ENCODE results near the gene CPA3. TPM values are rescaled to one million over a fixed set of nuclear protein-coding genes. Genes with fewer than 3 reads are reported as not detected.

The CPA3 gene
- total and polyA plus RNA-seq, 4 donors = 0.42 to 8.6 (median 1.9) TPM; not detected in 1

DNA sequence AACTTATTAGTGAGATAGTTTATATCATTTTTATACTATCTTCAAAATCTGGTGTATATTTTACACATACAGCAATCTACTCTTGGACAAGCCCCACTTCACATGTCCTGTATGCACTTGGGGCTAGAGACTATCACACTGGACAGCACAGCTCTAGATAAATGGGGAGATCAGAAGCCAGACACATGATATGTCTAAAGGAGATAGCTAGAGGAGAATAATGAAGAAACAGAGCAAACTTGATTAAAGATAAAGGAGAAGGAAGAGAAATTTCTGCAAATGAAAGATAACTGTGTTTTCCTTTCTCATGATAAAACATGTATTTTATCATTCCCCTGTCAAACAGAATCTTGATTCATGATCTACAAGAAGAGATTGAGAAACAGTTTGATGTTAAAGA, 13.0 kb downstream of the CPA3 start:
- Histone ChIP-seq H3K27me3 (ENCODE audit: control insufficient read depth in 4 of 4, insufficient read depth in 4 of 4, low read length in 3 of 4) (no peaks in the 10 kb centered on the region), H3K27ac (ENCODE audit: low read depth in 1 of 2, low read length in 2 of 2) (no peak overlapping the region), H3K36me3 (ENCODE audit: control insufficient read depth in 4 of 4, insufficient read depth in 3 of 4, low read depth in 1 of 4, low read length in 3 of 4) (no peaks in the 10 kb centered on the region), H3K4me1 (ENCODE audit: control insufficient read depth in 4 of 4, insufficient read depth in 4 of 4, low read length in 3 of 4) (no peaks in the 10 kb centered on the region), H3K9me3 (ENCODE audit: control insufficient read depth in 4 of 4, low read length in 3 of 4) (no peaks in the 10 kb centered on the region), H3K9ac (ENCODE audit: low read depth in 1 of 2, low read length in 2 of 2) (no peak overlapping the region), H3K4me3 (ENCODE audit: low read depth in 1 of 3, low read length in 3 of 3) (no peak overlapping the region)
- DNase-seq (ENCODE audit: low spot score) = no peak
- TF ChIP-seq YY1 (IDR thresholded peaks at IDR 0.05) = no peak
- TF ChIP-seq FOXA2 (IDR thresholded peaks at IDR 0.05) = no peak
- TF ChIP-seq, protein P1, sequence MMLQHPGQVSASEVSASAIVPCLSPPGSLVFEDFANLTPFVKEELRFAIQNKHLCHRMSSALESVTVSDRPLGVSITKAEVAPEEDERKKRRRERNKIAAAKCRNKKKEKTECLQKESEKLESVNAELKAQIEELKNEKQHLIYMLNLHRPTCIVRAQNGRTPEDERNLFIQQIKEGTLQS (IDR thresholded peaks at IDR 0.05) = no peak
- TF ChIP-seq GABPA (IDR thresholded peaks at IDR 0.05 in 1 of 2, conservative IDR thresholded peaks at IDR 0.05 in 1 of 2) = no peak
- no peak for TF ChIP-seq TAF1 (conservative IDR thresholded peaks at IDR 0.05)
- TF ChIP-seq, protein P2, sequence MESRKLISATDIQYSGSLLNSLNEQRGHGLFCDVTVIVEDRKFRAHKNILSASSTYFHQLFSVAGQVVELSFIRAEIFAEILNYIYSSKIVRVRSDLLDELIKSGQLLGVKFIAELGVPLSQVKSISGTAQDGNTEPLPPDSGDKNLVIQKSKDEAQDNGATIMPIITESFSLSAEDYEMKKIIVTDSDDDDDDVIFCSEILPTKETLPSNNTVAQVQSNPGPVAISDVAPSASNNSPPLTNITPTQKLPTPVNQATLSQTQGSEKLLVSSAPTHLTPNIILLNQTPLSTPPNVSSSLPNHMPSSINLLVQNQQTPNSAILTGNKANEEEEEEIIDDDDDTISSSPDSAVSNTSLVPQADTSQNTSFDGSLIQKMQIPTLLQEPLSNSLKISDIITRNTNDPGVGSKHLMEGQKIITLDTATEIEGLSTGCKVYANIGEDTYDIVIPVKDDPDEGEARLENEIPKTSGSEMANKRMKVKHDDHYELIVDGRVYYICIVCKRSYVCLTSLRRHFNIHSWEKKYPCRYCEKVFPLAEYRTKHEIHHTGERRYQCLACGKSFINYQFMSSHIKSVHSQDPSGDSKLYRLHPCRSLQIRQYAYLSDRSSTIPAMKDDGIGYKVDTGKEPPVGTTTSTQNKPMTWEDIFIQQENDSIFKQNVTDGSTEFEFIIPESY (IDR thresholded peaks at IDR 0.05) = no peak
- TF ChIP-seq NR2F2 (IDR thresholded peaks at IDR 0.05) = no peak
- TF ChIP-seq, protein P3, sequence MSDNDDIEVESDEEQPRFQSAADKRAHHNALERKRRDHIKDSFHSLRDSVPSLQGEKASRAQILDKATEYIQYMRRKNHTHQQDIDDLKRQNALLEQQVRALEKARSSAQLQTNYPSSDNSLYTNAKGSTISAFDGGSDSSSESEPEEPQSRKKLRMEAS (IDR thresholded peaks at IDR 0.05) = no peak
- TF ChIP-seq, protein P4, sequence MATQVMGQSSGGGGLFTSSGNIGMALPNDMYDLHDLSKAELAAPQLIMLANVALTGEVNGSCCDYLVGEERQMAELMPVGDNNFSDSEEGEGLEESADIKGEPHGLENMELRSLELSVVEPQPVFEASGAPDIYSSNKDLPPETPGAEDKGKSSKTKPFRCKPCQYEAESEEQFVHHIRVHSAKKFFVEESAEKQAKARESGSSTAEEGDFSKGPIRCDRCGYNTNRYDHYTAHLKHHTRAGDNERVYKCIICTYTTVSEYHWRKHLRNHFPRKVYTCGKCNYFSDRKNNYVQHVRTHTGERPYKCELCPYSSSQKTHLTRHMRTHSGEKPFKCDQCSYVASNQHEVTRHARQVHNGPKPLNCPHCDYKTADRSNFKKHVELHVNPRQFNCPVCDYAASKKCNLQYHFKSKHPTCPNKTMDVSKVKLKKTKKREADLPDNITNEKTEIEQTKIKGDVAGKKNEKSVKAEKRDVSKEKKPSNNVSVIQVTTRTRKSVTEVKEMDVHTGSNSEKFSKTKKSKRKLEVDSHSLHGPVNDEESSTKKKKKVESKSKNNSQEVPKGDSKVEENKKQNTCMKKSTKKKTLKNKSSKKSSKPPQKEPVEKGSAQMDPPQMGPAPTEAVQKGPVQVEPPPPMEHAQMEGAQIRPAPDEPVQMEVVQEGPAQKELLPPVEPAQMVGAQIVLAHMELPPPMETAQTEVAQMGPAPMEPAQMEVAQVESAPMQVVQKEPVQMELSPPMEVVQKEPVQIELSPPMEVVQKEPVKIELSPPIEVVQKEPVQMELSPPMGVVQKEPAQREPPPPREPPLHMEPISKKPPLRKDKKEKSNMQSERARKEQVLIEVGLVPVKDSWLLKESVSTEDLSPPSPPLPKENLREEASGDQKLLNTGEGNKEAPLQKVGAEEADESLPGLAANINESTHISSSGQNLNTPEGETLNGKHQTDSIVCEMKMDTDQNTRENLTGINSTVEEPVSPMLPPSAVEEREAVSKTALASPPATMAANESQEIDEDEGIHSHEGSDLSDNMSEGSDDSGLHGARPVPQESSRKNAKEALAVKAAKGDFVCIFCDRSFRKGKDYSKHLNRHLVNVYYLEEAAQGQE (IDR thresholded peaks at IDR 0.05) = no peak
- TF ChIP-seq FOXA1 (IDR thresholded peaks at IDR 0.05) = no peak
- no peak for TF ChIP-seq RAD21 (IDR thresholded peaks at IDR 0.05)
- TF ChIP-seq, protein P5, sequence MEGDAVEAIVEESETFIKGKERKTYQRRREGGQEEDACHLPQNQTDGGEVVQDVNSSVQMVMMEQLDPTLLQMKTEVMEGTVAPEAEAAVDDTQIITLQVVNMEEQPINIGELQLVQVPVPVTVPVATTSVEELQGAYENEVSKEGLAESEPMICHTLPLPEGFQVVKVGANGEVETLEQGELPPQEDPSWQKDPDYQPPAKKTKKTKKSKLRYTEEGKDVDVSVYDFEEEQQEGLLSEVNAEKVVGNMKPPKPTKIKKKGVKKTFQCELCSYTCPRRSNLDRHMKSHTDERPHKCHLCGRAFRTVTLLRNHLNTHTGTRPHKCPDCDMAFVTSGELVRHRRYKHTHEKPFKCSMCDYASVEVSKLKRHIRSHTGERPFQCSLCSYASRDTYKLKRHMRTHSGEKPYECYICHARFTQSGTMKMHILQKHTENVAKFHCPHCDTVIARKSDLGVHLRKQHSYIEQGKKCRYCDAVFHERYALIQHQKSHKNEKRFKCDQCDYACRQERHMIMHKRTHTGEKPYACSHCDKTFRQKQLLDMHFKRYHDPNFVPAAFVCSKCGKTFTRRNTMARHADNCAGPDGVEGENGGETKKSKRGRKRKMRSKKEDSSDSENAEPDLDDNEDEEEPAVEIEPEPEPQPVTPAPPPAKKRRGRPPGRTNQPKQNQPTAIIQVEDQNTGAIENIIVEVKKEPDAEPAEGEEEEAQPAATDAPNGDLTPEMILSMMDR (IDR thresholded peaks at IDR 0.05; ENCODE audit: low read depth, low read length, missing input control) = no peak
- TF ChIP-seq HNF4A (conservative IDR thresholded peaks at IDR 0.05) = no peak
- no peak for TF ChIP-seq JUND (IDR thresholded peaks at IDR 0.05)
- no peak for TF ChIP-seq RXRA (IDR thresholded peaks at IDR 0.05)
- no peak for TF ChIP-seq SP1 (IDR thresholded peaks at IDR 0.05)

DNA sequence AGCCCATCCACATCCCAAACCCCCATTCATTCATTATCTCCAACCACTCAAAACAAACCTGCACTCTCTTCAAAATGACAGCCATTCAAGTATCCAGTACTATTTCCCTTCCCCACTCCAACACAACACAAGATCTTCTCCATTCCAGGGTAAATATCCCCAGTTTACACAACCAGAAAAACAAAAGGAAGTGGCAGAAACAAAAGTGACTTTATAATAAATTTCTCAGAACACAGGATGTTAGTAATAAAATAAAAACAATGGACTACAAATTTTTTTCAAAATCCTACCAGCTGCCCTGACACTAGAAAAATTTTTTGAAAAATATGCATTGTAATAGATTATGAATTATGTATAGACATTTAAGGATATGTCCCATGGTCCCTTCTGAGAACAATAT, 14.2 kb downstream of the CPA3 start:
- Histone ChIP-seq H3K4me1 (ENCODE audit: control insufficient read depth in 4 of 4, insufficient read depth in 4 of 4, low read length in 3 of 4) (no peaks in the 10 kb centered on the region), H3K36me3 (ENCODE audit: control insufficient read depth in 4 of 4, insufficient read depth in 3 of 4, low read depth in 1 of 4, low read length in 3 of 4) (no peaks in the 10 kb centered on the region), H3K27me3 (ENCODE audit: control insufficient read depth in 4 of 4, insufficient read depth in 4 of 4, low read length in 3 of 4) (no peaks in the 10 kb centered on the region), H3K9me3 (ENCODE audit: control insufficient read depth in 4 of 4, low read length in 3 of 4) (no peaks in the 10 kb centered on the region), H3K27ac (ENCODE audit: low read depth in 1 of 2, low read length in 2 of 2) (no peak overlapping the region), H3K9ac (ENCODE audit: low read depth in 1 of 2, low read length in 2 of 2) (no peak overlapping the region), H3K4me3 (ENCODE audit: low read depth in 1 of 3, low read length in 3 of 3) (no peak overlapping the region)
- TF ChIP-seq NR2F2 (IDR thresholded peaks at IDR 0.05) = no peak
- no peak for TF ChIP-seq HNF4G (IDR thresholded peaks at IDR 0.05)
- no peak for TF ChIP-seq FOXA1 (IDR thresholded peaks at IDR 0.05)
- TF ChIP-seq FOXA2 (IDR thresholded peaks at IDR 0.05) = no peak
- TF ChIP-seq YY1 (IDR thresholded peaks at IDR 0.05) = no peak
- TF ChIP-seq RXRA (IDR thresholded peaks at IDR 0.05) = no peak
- TF ChIP-seq, protein P2 (IDR thresholded peaks at IDR 0.05) = no peak
- TF ChIP-seq GABPA (IDR thresholded peaks at IDR 0.05 in 1 of 2, conservative IDR thresholded peaks at IDR 0.05 in 1 of 2) = no peak
- no peak for TF ChIP-seq RAD21 (IDR thresholded peaks at IDR 0.05)
- TF ChIP-seq, protein P4 (IDR thresholded peaks at IDR 0.05) = no peak
- DNase-seq (ENCODE audit: low spot score) = no peak

Measured in liver (tissue), 9 donors.